Lung (tissue), 12 donors: ENCODE results near the gene SYNM. TPM values are rescaled to one million over a fixed set of nuclear protein-coding genes. Genes with fewer than 3 reads are reported as not detected.

Experiments used
- ATAC-seq: fragments of 200-7000 bp; cut with Tn5 transposase; one replicate; pipeline ENCODE4 v1.9.1; 2020; ENCODE audit warnings: moderate number of reproducible peaks; ENCODE audit not compliant: insufficient read depth, low FRiP score
- DNase-seq, 3 donors: peaks; one replicate each; pipeline ENCODE4 v3.0.0-alpha.2; 2013 to 2017
- H3K27ac ChIP-seq, 2 donors: one replicate each; pipeline ENCODE4 v1.5.1; 2013; ENCODE audit warnings: mild to moderate bottlenecking in 2 of 2, moderate library complexity in 2 of 2, control low read depth in 1 of 2, inconsistent platforms in 1 of 2, low read depth in 1 of 2, low read length in 1 of 2
- H3K27me3 ChIP-seq, 3 donors: one replicate each; pipeline ENCODE4 v1.5.1; 2013; ENCODE audit warnings: low read length in 2 of 3; ENCODE audit not compliant: control insufficient read depth in 3 of 3, insufficient read depth in 3 of 3
- H3K36me3 ChIP-seq, 4 donors: one replicate each; pipeline ENCODE4 v1.5.1; 2013; ENCODE audit warnings: low read length in 4 of 4, mild to moderate bottlenecking in 1 of 4, moderate library complexity in 1 of 4; ENCODE audit not compliant: control insufficient read depth in 4 of 4, insufficient read depth in 4 of 4
- H3K4me1 ChIP-seq, 5 donors: one replicate each; pipeline ENCODE4 v1.5.1; 2013; ENCODE audit warnings: low read length in 5 of 5, mild to moderate bottlenecking in 2 of 5, moderate library complexity in 1 of 5; ENCODE audit not compliant: control insufficient read depth in 5 of 5, insufficient read depth in 5 of 5
- H3K4me3 ChIP-seq: one replicate; pipeline ENCODE4 v1.5.1; 2013; ENCODE audit warnings: mild to moderate bottlenecking, control low read depth, moderate library complexity
- H3K9ac ChIP-seq, 2 donors: one replicate each; pipeline ENCODE4 v1.5.1; 2013; ENCODE audit warnings: low read length in 2 of 2, control low read depth in 1 of 2; ENCODE audit not compliant: insufficient read depth in 1 of 2
- H3K9me3 ChIP-seq, 4 donors: one replicate each; pipeline ENCODE4 v1.5.1; 2013; ENCODE audit warnings: low read length in 3 of 4, mild to moderate bottlenecking in 1 of 4, moderate library complexity in 1 of 4; ENCODE audit not compliant: control insufficient read depth in 4 of 4, insufficient read depth in 3 of 4
- CTCF ChIP-seq: IDR thresholded peaks from 2 replicates; pipeline ENCODE4 v1.5.1; 2012; ENCODE audit warnings: mild to moderate bottlenecking; ENCODE audit errors: control extremely low read depth, extremely low read depth
- WGBS, 2 donors: extraction: QIAGEN DNeasy Blood & Tissue Kit; methylation state at CpG; one replicate each; pipeline ENCODE4 v1.1.7; 2013; 5-methylcytosine and 5-hydroxymethylcytosine counted together
- polyA plus RNA-seq, 2 donors: library from polyadenylated mRNA; stranded (reverse); fragments of 200-250 nt; gene quantifications; one replicate each; pipeline ENCODE4 v1.2.1, GENCODE V29; 2013
- total RNA-seq, 2 donors: library from RNA; depleted of rRNA in 1 of 2; stranded (reverse); fragments of >200 nt in 1 of 2; gene quantifications; one replicate each; pipeline ENCODE4 v1.2.1, GENCODE V29; 2014 to 2021
- donor health status: control.
- donor health status: control.
- donor health status: Bipolar disorder and iron deficiency.
- donor health status: healthy.
- donor health status: DM: yes; HTN: yes; CAD: no.

Gene SYNM
- total and polyA plus RNA-seq, 4 donors: 5.3 to 21.3 (median 10.9) TPM

GRCh38 chr15:99096894-99097426 is 7.9 kb upstream of the SYNM start:
- Histone ChIP-seq H3K27me3 (peaks cover 5 to 12% (median 7%) of the 10 kb centered on the region in 3 donors), H3K4me3 (no peak overlapping the region), H3K27ac (no peak overlapping the region), H3K4me1 (peaks cover 0 to 3% (median 0%) of the 10 kb centered on the region in 5 donors), H3K9me3 (no peaks in the 10 kb centered on the region), H3K36me3 (no peaks in the 10 kb centered on the region), H3K9ac (no peak overlapping the region)
- ATAC-seq: no peak
- TF ChIP-seq CTCF: no peak
- DNase-seq: no peak
- 89 to 95% methylated on average over 11 of the region's 11 CpGs for WGBS, 2 donors

GRCh38 chr15:99097441-99098410 is 7.2 kb upstream of the SYNM start:
- Histone ChIP-seq H3K9ac (no peak overlapping the region), H3K9me3 (no peaks in the 10 kb centered on the region), H3K27me3 (peaks cover 5 to 20% (median 14%) of the 10 kb centered on the region in 3 donors), H3K4me3 (no peak overlapping the region), H3K27ac (no peak overlapping the region), H3K36me3 (no peaks in the 10 kb centered on the region), H3K4me1 (peaks cover 0 to 3% (median 0%) of the 10 kb centered on the region in 5 donors)
- DNase-seq (no peak), ATAC-seq (no peak)
- TF ChIP-seq CTCF: no peak
- 85% methylated on average over 14 of the region's 14 CpGs for WGBS, 2 donors

GRCh38 chr15:99098426-99098825 is 6.5 kb upstream of the SYNM start:
- ATAC-seq (no peak), DNase-seq (no peak)

More at GRCh38 chr15:99098426-99098825, 6.5 kb upstream of the SYNM start:
- peaks cover 8 to 27% (median 20%) of the 10 kb centered on the region in 3 donors for H3K27me3 ChIP-seq
- H3K36me3 ChIP-seq: no peaks in the 10 kb centered on the region
- WGBS, 2 donors: 84 to 88% methylated on average over 12 of the region's 12 CpGs
- no peaks in the 10 kb centered on the region for H3K9me3 ChIP-seq
- no peak overlapping the region for H3K9ac ChIP-seq
- no peak for TF ChIP-seq CTCF
- H3K27ac ChIP-seq: no peak overlapping the region
- H3K4me1 ChIP-seq: peaks cover 0 to 3% (median 0%) of the 10 kb centered on the region in 5 donors
- H3K4me3 ChIP-seq: no peak overlapping the region
